Occipital lobe (tissue), 2 donors: Measurements from ENCODE around the gene CDR2L. TPM values are rescaled to one million over a fixed set of nuclear protein-coding genes. Genes with fewer than 3 reads are reported as not detected.
"Not testable (repeated sequence)": the region's sequence is repeated elsewhere in the genome, so short reads cannot be mapped to it uniquely, and the experiment has no call there.

Experiments
- DNase-seq: peaks from one replicate; lab custom pipeline; 2025; lab: John Stamatoyannopoulos, UW
- total RNA-seq: library from RNA; depleted of rRNA; stranded (reverse); fragments of >200 nt; gene quantifications from one replicate; pipeline ENCODE4 v1.2.3, GENCODE V29; 2014

The CDR2L gene
- total RNA-seq, 1 donor from 2014 or later = 4.5 TPM

DNA sequence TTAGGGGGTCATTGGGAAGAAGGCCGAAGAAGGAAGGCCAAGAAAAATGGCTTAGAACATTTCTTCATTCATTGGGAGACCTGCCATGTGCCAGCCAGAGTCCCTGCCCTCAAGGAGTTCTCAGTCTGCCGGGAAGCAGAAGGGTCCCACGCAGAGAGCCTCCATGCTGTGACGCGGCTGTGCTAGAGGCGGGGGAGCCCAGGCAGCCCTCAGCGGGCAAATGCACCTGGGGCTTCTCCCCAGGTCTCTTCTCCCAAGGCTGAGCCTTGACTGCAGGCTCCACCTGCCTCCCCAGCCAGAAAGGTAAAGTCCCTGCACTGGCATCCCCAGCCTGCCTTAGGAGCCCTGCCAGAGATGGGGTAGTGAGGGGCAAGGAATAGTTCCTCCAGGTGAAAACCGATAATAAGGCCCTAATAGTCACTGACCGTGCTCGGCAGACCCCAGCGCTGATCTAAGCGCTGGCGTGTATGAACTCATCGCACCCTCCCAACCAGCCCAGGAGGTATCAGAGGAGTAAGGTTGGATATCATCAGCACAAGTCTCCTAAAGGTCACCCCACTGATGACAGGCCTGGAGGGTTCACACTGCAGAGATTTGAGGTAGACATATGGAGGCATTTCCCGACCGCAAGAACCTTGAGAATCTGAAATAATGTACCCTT lies 6.0 kb upstream of the CDR2L start:
- no peak for DNase-seq

DNA sequence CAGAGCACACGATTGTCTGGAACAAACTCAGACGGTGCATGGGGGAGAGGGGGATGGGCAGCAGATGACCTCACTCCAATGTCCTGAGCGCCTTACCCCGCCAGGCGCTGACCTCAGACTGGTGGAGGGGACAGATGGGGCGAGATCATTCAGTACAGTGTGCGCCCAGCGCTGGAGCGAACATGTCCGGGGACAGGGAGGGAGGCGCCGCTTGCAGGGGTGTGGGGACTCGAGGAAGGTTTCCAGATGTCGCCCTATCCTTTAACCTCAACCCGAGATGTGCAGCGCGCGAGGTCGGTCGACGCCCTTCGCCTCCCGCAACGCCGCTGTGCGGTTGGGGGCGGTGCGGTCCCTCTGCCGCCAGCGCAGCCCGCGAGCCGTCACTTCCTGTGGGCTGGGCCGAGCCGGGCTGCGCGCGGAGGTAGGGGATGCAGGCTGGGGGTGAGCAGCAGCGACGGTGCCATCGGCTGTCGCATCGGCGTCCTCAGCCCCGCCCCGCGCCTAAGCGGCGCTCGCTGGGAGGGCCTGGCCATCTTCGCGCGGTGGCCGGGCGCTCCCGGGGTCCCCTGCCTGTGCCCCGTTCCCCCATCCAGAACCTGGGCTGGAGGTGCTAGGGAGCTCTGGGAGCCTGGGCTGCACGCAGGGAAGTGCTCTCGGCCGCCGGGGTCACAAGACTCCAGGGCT lies 5.3 kb upstream of the CDR2L start:
- DNase-seq = peak; percentile 83

DNA sequence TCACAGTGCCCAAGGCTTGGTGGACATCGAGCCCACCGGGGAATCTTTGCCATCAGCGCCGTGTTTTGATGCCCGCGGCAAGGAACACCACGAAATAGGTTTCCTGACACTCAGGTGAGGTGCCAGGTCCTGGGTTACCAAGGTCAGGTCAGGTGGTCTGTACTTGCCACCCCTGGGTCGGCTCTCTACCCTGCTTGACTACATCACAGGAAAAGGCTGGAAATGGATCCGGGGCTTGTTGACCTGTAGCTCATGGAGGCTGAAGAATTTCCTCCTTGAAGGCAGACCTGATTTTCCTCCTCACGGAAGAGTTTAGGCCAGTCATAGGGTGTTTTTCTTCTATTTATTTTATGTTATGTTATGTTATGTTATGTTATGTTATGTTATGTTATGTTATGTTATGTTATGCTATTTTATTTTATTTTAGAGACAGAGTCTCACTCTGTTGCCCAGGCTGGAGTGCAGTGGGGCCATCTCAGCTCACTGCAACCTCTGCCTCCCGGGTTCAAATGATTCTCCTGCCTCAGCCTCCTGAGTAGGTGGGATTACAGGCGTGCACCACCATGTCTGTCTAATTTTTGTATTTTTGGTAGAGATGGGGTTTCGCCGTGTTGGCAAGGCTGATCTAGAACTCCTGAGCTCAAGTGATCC lies 4.6 kb upstream of the CDR2L start:
- peak; percentile 53 for DNase-seq

DNA sequence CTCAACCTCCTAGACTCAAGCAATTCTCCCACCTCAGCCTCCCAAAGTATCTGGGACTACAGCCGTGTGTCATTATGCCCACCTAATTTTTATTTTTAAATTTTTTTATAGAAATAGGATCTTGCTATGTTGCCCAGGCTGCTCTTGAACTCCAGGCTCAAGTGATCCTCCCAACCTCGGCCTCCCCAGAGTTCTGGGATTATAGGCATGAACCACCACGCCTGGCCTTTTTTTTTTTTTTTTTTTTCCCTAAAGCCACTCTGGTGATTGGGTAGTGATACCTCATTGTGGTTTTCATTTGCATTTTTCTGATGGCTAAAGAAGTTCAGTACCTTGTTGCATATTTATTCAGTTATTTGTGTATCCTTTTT lies 1.2 kb upstream of the CDR2L start:
- no peak for DNase-seq

DNA sequence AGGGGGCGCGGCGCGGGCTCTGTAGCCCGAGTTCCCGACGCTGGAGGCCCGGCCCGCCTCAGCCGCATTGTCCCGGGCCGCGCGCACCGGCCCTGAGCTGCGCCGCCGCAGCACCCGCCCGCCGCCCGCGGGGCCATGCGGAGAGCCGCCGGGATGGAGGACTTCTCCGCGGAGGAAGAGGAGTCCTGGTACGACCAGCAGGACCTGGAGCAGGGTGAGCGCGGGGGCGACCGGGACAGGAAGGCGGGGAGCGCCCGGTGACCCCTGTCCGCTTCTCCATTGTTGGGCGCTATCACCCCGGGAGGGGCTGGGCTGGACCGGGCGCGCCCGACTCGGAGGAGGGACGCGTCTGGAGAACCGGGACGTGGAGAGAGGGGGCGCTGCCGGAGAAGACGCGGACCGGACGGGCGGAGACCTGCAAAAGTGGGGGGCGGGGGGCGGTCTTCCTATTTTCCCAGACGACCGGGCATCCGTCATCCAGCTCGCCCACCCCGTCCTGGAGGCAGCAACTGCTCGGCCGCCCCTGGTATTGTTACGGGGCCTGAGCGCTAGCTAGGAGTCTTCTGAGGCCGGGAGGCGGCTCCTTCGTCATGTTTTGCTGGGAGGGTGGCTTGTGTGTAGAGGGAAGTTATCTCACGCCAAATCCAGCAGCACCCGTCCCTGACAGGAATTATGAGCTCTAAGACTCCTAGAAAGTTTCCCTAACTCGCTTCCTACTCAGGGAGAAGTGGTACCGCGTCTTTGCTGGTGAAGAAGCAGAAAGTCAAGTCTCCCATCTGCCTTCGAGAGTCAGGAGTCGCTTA lies 678 bp downstream of the CDR2L start:
- peak; percentile 56 for DNase-seq

DNA sequence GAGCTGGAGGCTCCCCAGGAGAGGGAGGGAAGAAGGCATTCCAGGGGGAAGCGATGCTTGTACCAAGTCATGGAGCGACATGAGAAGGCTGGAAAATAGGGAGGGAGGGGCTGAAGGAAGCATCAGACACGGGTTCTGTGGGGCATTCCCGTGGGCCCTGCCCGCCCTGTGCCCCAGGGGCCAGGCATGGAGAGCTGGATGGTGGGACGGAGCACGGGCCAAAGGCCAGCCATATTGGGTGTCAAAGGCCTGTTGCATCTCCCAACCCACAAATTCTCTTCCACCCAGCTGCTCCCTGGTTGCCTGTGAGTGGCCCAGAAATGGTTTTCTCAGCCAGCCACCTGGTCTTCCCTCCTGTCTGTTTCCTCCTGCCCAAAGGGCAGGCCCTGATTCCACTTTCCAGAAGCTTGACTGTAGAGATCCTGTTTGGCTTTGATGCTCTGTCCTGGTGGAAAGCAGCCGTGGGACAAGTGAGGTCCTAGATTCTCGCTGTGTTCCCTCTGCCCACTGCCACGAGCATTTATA lies 3.2 kb downstream of the CDR2L start:
- DNase-seq = no peak

DNA sequence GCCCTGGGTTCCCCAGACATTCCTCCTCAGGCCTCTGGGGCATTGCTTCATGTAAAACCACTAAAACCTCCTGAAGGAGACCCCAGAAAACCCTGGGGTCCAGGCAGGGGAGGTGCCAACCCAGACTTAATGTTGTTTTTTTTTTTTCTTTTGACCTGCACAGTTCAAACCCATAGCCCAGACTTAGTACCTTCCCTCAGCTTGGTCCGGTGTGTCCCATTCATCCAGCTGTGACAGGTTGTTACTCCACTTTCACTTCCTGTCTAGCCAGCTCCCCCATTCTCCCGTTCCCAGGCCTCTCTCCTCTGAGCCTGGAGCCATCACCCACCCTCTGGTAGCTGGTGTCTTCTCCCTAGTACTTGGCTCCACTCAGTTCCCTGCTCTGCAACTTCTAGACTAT lies 4.8 kb downstream of the CDR2L start:
- DNase-seq = no peak

DNA sequence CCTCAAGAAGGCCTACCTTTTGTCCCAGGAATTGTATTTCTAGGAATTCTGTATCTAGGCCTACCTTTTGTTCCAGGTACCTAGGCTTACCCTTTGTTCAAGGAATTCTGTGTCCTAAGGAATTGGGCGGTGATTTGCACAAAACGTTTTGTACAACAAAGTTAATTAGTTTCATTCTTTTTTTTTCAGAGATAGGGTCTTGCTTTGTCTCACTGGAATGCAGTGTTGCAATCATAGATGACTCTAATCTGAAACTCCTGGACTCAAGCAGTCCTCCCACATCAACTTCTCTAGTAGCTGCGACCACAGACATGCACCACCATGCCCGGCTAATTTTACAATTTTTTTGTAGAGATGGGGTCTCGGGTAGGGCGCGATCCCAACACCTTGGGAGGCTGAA lies 7.0 kb downstream of the CDR2L start:
- DNase-seq = no peak

DNA sequence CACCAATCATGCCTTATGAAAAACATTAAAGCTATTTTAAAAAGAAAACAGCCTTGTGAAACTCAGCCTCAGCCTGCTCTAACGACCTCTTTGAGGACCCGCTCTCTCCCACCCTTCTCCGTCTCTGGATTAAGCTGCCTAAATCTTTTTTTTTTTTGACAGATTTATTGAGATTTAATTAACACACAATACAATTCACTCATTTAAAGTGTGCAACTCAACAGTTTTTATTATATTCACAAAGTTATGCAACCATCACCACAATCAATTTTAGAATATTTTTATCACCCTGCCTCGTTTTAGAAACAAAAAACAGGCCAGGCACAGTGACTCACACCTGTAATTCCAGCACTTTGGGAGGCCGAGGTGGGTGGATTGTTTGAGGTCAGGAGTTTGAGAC lies 8.4 kb downstream of the CDR2L start:
- DNase-seq = no peak

DNA sequence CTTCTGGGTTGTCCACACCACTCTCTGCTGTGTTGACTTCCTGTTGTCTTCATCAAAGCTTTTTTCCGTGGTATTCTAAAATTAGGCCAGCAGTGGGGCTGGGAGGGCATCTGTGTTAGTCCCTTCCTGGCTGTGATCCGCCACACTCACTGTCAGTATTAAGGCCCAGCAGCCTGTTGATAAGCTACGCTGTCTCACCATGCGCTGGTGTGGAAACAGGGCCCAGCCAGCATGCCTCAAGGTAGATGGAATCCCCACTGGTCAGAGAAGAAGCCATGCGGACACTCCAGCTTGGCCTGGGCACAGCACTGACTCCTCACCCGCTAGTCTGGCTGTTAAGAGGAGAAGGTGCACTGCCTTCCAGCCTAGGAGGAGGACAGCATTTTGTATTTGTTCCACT lies 11.4 kb downstream of the CDR2L start:
- no peak for DNase-seq

DNA sequence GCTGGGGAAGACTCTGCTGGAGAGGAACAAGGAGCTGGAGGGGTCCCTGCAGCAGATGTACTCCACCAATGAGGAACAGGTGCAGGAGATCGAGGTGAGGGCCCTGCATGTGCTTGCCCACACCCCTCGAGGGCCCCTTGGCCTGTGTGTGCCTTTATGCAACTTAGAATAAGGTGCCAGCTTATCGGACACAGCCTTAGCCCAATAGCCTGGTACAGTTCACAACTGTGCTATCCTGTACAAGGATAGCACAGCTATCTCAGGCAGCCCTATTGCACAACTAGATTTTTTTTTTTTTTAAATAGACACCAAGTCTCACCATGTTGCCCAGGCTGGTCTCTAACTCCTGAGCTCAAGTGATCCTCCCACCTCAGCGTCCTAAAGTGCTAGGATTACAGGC lies 12.1 kb downstream of the CDR2L start:
- DNase-seq = no peak

DNA sequence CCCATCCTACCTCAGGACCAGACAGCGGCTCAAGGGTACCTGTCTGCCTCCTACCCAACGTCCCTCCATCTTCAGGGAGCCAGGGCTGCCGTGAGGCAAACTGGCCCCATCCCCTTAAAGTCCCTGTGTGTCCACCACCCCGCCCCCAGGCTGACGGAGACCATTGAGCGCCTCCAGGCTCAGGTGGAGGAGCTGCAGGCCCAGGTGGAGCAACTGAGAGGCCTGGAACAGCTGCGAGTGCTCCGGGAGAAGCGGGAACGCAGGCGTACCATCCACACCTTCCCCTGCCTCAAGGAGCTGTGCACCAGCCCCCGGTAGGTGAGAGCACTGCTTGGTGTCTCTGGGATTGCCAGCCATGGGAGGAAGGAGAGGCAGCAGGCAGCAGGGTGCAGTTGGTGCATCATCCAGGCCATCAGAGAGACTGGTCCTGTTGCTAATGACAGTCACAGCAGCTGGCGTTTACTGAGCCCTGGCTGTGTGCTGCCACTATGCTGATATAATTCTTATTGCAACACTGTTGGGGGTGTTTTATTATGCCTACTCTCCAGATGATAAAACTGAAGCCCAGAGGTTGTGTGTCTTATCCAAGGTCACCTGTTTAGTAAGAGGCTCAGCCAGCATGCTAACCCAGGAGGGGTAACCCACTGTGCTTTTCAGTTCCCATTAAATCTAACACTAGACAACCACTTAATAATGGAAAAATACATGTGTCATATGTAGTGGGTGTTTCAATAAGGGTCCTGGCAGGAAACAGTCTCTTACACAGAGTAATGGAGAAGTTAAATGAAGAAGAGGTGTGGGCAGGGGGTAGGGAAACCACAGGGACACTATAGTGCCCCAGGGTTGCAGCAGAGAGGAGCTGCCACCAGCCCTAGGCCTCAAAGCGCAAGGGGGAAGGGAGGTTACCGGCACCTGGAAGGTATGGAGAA lies 14.7 kb downstream of the CDR2L start:
- DNase-seq = no peak

DNA sequence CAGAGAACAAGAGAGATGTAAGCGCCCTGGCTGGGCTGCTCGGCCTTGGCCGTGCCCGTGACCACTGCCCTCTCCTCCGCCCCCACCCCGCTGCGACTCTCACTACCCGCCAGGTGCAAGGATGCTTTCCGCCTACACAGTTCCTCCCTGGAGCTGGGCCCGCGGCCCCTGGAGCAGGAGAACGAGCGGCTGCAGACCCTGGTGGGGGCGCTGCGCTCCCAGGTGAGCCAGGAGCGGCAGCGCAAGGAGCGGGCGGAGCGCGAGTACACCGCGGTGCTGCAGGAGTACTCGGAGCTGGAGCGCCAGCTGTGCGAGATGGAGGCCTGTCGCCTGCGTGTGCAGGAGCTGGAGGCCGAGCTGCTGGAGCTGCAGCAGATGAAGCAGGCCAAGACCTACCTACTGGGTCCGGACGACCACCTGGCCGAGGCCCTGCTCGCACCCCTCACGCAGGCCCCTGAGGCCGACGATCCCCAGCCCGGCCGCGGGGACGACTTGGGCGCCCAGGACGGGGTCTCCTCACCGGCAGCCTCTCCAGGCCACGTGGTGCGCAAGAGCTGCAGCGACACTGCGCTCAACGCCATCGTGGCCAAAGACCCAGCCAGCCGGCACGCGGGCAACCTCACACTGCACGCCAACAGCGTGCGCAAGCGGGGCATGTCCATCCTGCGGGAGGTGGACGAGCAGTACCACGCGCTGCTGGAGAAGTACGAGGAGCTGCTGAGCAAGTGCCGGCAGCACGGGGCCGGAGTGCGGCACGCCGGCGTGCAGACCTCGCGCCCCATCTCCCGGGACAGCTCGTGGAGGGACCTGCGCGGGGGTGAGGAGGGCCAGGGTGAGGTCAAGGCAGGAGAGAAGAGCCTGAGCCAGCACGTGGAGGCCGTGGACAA lies 15.9 kb downstream of the CDR2L start:
- no peak for DNase-seq

DNA sequence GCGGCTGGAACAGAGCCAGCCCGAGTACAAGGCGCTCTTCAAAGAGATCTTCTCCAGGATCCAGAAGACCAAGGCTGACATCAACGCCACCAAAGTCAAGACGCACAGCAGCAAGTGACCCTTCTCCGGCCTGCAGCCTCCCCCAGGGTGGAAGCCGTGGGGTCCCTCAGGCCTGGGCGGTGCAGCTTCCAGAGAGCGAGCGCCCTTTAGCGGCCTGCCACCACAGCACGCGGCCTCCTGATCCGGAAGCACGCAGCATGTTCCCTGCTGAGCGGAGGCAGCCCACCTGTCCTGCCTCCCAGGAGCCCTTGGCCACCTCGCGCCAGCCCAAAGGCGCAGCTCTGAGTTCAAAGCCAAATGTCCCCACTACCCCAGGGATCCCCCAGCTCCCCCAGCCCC lies 16.5 kb downstream of the CDR2L start:
- no peak for DNase-seq

DNA sequence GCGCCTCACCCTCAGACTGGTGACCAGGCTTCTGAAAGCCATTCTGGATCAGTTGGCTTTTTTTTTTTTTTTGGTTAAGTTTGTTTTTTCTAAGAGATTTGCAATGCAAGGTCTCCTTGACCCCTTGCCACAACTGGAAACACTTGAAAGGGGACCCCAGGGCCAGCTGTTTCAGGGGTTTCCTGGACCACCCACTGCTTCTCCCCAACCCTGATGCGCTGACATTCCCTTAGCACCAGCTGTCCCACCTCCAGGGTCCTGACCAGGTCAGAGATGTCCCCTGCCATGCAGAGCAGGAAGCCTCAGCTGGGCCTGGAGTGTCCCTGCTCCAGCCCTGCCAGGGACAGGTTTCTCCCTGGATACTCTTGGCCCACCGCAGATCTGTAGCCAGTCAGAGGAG lies 16.9 kb downstream of the CDR2L start:
- DNase-seq = no peak

DNA sequence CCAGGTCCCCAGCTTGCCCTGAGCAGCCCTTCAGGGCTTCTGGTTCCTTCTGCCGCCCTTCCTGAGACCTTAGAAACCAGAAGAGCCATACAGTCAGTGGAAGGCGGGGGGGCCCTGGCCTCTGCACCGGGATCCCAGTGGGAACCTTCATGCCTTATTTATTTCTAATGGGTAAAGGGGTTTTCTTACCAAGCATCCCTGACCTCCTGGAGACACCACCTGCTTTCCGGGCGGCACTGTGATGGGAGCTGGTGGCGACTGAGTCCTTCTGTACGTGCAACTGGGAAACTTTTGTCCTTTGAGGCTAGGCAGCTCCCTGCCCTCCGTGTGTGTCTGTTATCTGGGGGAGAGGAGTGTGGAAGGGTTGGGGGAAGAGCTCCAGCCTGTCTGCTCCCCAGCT lies 17.9 kb downstream of the CDR2L start:
- no peak for DNase-seq

DNA sequence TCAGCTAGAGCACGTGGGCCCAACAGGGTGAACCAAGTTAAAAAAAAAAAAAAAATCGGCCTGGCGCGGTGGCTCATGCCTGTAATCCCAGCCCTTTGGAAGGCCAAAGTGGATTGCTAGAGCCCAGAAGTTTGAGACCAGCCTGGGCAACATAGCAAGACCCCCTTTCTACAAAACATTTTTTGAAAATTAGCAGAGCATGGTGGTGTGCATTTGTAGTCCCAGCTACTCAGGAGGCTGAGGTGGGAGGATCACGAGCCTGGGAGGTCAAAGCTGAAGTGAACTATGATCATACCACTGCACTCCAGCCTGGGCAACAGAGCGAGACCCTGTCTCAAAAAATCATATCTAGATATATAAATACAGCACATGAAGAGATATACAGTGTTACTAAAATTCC lies 18.7 kb downstream of the CDR2L start:
- DNase-seq = not testable (repeated sequence)

DNA sequence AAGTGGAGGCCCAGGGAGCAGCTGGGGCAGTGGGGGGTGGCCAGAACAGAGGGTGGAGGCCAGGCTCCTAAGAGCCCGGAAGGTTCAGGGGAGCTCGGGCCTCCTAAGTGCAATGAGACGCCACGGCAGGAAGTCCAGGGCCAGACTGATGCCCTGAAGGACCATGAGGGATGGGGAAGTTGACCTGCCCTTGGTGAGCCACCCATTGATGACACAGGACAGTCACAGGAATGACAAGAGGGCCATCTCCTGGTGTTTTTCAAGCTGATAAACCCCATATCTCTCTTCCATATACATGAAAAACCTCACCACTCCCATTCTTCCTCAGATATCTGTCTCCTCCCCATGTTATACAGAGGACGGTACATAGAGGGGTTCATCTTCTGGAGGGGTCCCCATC lies 19.2 kb downstream of the CDR2L start:
- no peak for DNase-seq

DNA sequence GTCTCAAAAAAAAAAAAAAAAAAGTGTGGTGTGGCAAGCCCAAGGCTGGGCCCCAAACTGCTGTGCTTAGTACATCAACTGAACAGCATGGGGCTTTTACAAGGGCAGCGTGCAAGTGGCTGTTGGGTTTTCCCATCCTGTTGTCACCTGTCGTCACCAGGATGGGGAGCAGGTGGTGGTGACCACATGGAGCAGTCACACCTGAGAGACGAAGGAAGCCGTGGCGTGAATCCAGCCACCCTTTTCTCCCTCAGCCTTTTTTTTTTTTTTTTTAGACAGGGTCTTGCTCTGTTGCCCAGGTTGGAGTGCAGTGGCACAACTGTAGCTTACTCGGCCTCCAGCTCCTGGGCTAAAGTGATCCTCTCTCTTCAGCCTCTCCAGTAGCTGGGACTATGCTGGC lies 20.9 kb downstream of the CDR2L start:
- DNase-seq = no peak
